Aorta (tissue), 5 donors: ENCODE data around the gene STARD5. TPM values are rescaled to one million over a fixed set of nuclear protein-coding genes. Genes with fewer than 3 reads are reported as not detected.

Experiments used
- ATAC-seq: fragments of 200-7000 bp; cut with Tn5 transposase; one replicate; pipeline ENCODE4 v1.9.1; 2022; ENCODE audit warnings: moderate library complexity; ENCODE audit not compliant: low FRiP score
- DNase-seq, 2 donors: peaks; one replicate each; pipeline ENCODE4 v3.0.0-alpha.2; 2020
- H3K27ac ChIP-seq, 2 donors: one replicate each; pipeline ENCODE4 v1.5.1; 2013; ENCODE audit warnings: low read length in 2 of 2, mild to moderate bottlenecking in 2 of 2, moderate library complexity in 2 of 2, control low read depth in 1 of 2, inconsistent platforms in 1 of 2, low read depth in 1 of 2
- H3K27me3 ChIP-seq, 2 donors: one replicate each; pipeline ENCODE4 v1.6.1; 2013; ENCODE audit warnings: control low read depth in 1 of 2, low read length in 1 of 2, mild to moderate bottlenecking in 1 of 2, moderate library complexity in 1 of 2; ENCODE audit not compliant: insufficient read depth in 2 of 2, control insufficient read depth in 1 of 2
- H3K36me3 ChIP-seq, 2 donors: one replicate each; pipeline ENCODE4 v1.6.1; 2013; ENCODE audit warnings: control low read depth in 1 of 2, low read length in 1 of 2, mild to moderate bottlenecking in 1 of 2; ENCODE audit not compliant: insufficient read depth in 2 of 2, control insufficient read depth in 1 of 2
- H3K4me1 ChIP-seq, 2 donors: one replicate each; pipeline ENCODE4 v1.6.1; 2013; ENCODE audit warnings: low read length in 2 of 2, control low read depth in 1 of 2, mild to moderate bottlenecking in 1 of 2, moderate library complexity in 1 of 2; ENCODE audit not compliant: insufficient read depth in 2 of 2, control insufficient read depth in 1 of 2
- H3K4me3 ChIP-seq, 2 donors: one replicate each; pipeline ENCODE4 v1.5.1; 2013; ENCODE audit warnings: low read length in 2 of 2, control low read depth in 1 of 2, mild to moderate bottlenecking in 1 of 2
- H3K9me3 ChIP-seq: one replicate; pipeline ENCODE4 v1.6.1; 2013; ENCODE audit warnings: mild to moderate bottlenecking, low read length; ENCODE audit not compliant: control insufficient read depth
- WGBS, 2 donors: extraction: QIAGEN DNeasy Blood & Tissue Kit; methylation state at CpG; one replicate each; pipeline ENCODE4 v1.1.7; 2013; 5-methylcytosine and 5-hydroxymethylcytosine counted together
- intact Hi-C, 2 donors: fragments of 100-400 bp; cut with DNase I; formaldehyde crosslinking; loops; one replicate each; pipeline versions ENCODE4 v1.14.2 to v1.15.0; 2022
- polyA plus RNA-seq, 2 donors: library from polyadenylated mRNA; stranded (reverse); fragments of 200-250 nt; gene quantifications; one replicate each; pipeline ENCODE4 v1.2.3, GENCODE V29; 2013
- total RNA-seq, 2 donors: library from RNA; stranded (reverse); fragmentation: NEBNext Ultra II Directional; extraction: Animal tissue kit (Norgen Biotek cat#: 25700); gene quantifications; one replicate each; pipeline ENCODE4 v1.2.1, GENCODE V29; 2021
- donor health status: healthy with polysubstance abuse.
- donor health status: Bipolar disorder and iron deficiency.
- donor health status: DM: no; HTN: no; CAD: no.
- donor health status: DM: no; HTN: no; CAD: no.
- donor health status: DM: yes; HTN: yes; CAD: no.

The STARD5 gene
- total and polyA plus RNA-seq, 4 donors, result 2.2 to 10.3 (median 5.3) TPM

GRCh38 chr15:81303244-81304225, 20.4 kb downstream of the STARD5 start:
- Histone ChIP-seq H3K36me3 (no peaks in the 10 kb centered on the region), H3K27ac (no peak overlapping the region), H3K4me1 (no peaks in the 10 kb centered on the region), H3K9me3 (no peaks in the 10 kb centered on the region), H3K27me3 (no peaks in the 10 kb centered on the region), H3K4me3 (no peak overlapping the region)
- WGBS, 2 donors, result 88% methylated on average over 9 of the region's 9 CpGs
- intact Hi-C loops, result no loop called here
- DNase-seq (peak in 1 of 2 donors; percentile 11), ATAC-seq (no peak)

DNA sequence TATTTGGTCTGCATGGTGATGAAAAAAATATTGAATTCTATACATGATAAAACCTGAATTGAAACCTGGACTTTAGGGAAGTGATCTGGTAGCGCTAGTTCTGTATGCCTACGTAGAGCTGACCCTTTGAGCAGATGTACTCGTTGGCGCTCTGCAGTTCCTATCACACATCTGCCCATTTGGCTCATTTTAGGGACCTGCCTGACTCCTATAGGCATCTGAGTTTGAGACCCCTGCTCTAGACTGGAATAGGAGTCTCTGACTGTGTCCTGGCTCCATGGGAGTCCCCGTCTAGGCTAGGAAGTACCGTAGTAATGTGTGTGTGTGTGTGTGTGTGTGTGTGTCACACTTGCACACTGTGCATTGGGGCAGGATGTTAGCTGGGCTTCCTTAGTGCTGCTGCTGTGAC, 21.2 kb downstream of the STARD5 start:
- intact Hi-C loops, result no loop called here
- 86 to 87% methylated on average over 6 of the region's 6 CpGs for WGBS, 2 donors
- no peak for ATAC-seq
- Histone ChIP-seq H3K27me3 (no peaks in the 10 kb centered on the region), H3K27ac (no peak overlapping the region), H3K4me1 (no peaks in the 10 kb centered on the region), H3K9me3 (no peaks in the 10 kb centered on the region), H3K36me3 (no peaks in the 10 kb centered on the region), H3K4me3 (no peak overlapping the region)
- no peak for DNase-seq

- no peaks in the 10 kb centered on the region for H3K36me3 ChIP-seq
- H3K27me3 ChIP-seq, result no peaks in the 10 kb centered on the region
- no peaks in the 10 kb centered on the region for H3K4me1 ChIP-seq
- ATAC-seq (peak; percentile 63), DNase-seq (peak in 1 of 2 donors; percentile 76)
- H3K9me3 ChIP-seq, result no peaks in the 10 kb centered on the region
- no peak overlapping the region for H3K27ac ChIP-seq
- no peak overlapping the region for H3K4me3 ChIP-seq
- intact Hi-C loops, result no loop called here
- WGBS, 2 donors, result 94 to 97% methylated on average over 5 of the region's 5 CpGs
Measured at GRCh38 chr15:81301815-81302399, 22.0 kb downstream of the STARD5 start.

GRCh38 chr15:81301385-81301784, 22.6 kb downstream of the STARD5 start:
- no peaks in the 10 kb centered on the region for H3K36me3 ChIP-seq
- intact Hi-C loops, result no loop called here
- no peak for DNase-seq

GRCh38 chr15:81299630-81300273, 24.2 kb downstream of the STARD5 start:
- WGBS, 2 donors, result 92 to 94% methylated on average over 14 of the region's 14 CpGs
- H3K4me1 ChIP-seq, result no peaks in the 10 kb centered on the region
- H3K36me3 ChIP-seq, result no peaks in the 10 kb centered on the region
- no peak overlapping the region for H3K4me3 ChIP-seq
- H3K27me3 ChIP-seq, result no peaks in the 10 kb centered on the region
- intact Hi-C loops, result no loop called here
- no peaks in the 10 kb centered on the region for H3K9me3 ChIP-seq
- no peak for ATAC-seq
- H3K27ac ChIP-seq, result no peak overlapping the region
- DNase-seq, result peak in 1 of 2 donors; percentile 47

More at GRCh38 chr15:81301385-81301784, 22.6 kb downstream of the STARD5 start:
- WGBS, 2 donors, result 95 to 96% methylated on average over 4 of the region's 4 CpGs
- no peak overlapping the region for H3K4me3 ChIP-seq
- H3K4me1 ChIP-seq, result no peaks in the 10 kb centered on the region
- H3K27me3 ChIP-seq, result no peaks in the 10 kb centered on the region
- H3K9me3 ChIP-seq, result no peaks in the 10 kb centered on the region
- H3K27ac ChIP-seq, result no peak overlapping the region
- no peak for ATAC-seq

- no peak overlapping the region for H3K27ac ChIP-seq
- no peak overlapping the region for H3K4me3 ChIP-seq
Measured at GRCh38 chr15:81299156-81299555, 24.8 kb downstream of the STARD5 start.

DNA sequence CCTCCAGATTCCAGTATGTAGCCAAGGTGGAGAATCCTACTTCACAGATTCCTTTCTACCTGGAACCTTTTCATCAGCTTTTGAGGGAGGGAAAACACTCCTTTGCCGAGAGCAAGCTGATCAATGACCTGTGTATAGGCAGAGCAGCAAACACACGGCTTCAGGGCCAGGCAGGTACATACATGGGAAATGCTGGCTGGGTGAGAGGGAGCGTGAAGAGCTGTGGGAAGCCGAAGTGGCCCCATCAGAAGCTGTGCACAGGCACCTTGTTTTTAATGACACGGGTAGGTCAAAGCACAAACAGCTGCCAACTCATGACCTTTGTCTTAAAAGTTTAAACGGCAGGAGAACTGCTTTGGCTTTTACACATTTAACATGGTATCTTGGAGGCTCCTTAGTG, 25.3 kb downstream of the STARD5 start:
- no peak overlapping the region for H3K4me3 ChIP-seq
- H3K4me1 ChIP-seq, result no peaks in the 10 kb centered on the region
- no peaks in the 10 kb centered on the region for H3K36me3 ChIP-seq
- H3K27me3 ChIP-seq, result no peaks in the 10 kb centered on the region
- ATAC-seq (no peak), DNase-seq (no peak)
- no peak overlapping the region for H3K27ac ChIP-seq
- intact Hi-C loops, result no loop called here
- no peaks in the 10 kb centered on the region for H3K9me3 ChIP-seq
- WGBS, 2 donors, result 88 to 89% methylated on average over 6 of the region's 6 CpGs

More at GRCh38 chr15:81299156-81299555, 24.8 kb downstream of the STARD5 start:
- DNase-seq, result no peak
- H3K27me3 ChIP-seq, result no peaks in the 10 kb centered on the region
- intact Hi-C loops, result no loop called here
- no peaks in the 10 kb centered on the region for H3K36me3 ChIP-seq
- 92 to 100% methylated on average over 3 of the region's 3 CpGs for WGBS, 2 donors
- no peaks in the 10 kb centered on the region for H3K9me3 ChIP-seq
- H3K4me1 ChIP-seq, result no peaks in the 10 kb centered on the region
- no peak for ATAC-seq

- no peak overlapping the region for H3K27ac ChIP-seq
- H3K27me3 ChIP-seq, result no peaks in the 10 kb centered on the region
- H3K9me3 ChIP-seq, result no peaks in the 10 kb centered on the region
- no peak overlapping the region for H3K4me3 ChIP-seq
- WGBS, 2 donors, result 90 to 98% methylated on average over 4 of the region's 4 CpGs
- H3K36me3 ChIP-seq, result no peaks in the 10 kb centered on the region
- no peaks in the 10 kb centered on the region for H3K4me1 ChIP-seq
- ATAC-seq, result no peak
- intact Hi-C loops, result no loop called here
- DNase-seq, result peak in 1 of 2 donors; percentile 44
Measured at GRCh38 chr15:81297603-81298575, 26.1 kb downstream of the STARD5 start.
